ENCODE results near the gene LMNTD1. TPM values are rescaled to one million over a fixed set of nuclear protein-coding genes. Genes with fewer than 3 reads are reported as not detected.

LMNTD1 gene
- total and polyA plus RNA-seq, 9 donors, result 0.27 to 23.4 (median 0.46) TPM; not detected in 5

GRCh38 chr12:25496098-25496587 lies 56.9 kb downstream of the LMNTD1 start:
- 50 to 63% (median 59%) methylated on average over 5 of the region's 5 CpGs for whole genome bisulfite sequencing, 3 donors
- H3K27ac ChIP-seq, result no peak overlapping the region
- TF ChIP-seq POLR2A (IDR thresholded peaks at IDR 0.05) (no peak), EP300 (IDR thresholded peaks at IDR 0.05) (no peak), CTCF (IDR thresholded peaks at IDR 0.05) (no peak)
- no peaks in the 10 kb centered on the region for H3K36me3 ChIP-seq
- no peak for DNase-seq
- no peak overlapping the region for H3K4me3 ChIP-seq
- no peaks in the 10 kb centered on the region for H3K4me1 ChIP-seq (ENCODE audit: insufficient read depth)
- no peaks in the 10 kb centered on the region for H3K27me3 ChIP-seq
- no peaks in the 10 kb centered on the region for H3K9me3 ChIP-seq
- intact Hi-C loops (cut with DNase I), result no loop called here

DNA sequence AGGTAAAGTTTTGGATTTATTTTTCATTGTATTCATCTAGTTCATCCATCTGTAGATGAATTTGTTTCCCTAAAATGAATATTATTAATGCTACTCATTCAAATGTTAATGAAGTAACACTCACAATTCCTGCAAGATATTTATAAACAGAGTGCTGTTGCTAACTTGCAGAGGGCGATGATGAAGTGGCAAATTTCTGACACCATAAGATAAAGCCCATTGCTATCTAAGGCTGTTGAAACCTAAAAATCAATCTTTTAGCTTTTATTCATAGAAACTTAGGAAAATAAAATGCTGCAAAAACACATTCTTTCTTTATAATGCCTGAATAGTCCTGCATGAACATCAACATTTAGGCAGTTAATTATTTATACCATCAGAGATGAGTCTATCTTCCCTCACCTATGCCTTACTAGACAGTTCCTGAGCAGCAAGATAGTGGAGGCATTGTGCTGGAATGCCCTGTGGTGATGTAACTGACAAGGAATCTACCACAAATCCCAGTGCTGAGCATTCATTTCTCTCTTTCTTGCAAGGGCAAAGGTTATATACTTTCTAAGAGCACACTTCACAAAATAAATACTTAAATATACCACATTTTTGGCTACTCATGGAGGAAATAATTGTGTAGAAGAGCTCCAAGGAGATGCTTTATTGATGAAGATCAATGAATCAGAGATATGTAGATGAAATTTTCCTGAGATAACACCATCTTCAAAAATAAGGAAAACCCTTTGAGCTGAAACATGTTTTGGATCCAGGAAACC lies 57.6 kb downstream of the LMNTD1 start:
- intact Hi-C loops (cut with DNase I), result no loop called here
- TF ChIP-seq POLR2A (IDR thresholded peaks at IDR 0.05), result no peak
- no peak for TF ChIP-seq CTCF (IDR thresholded peaks at IDR 0.05)
- TF ChIP-seq EP300 (IDR thresholded peaks at IDR 0.05), result no peak
- 54 to 71% (median 57%) methylated on average over 1 of the region's 1 CpG for WGBS, 3 donors

DNA sequence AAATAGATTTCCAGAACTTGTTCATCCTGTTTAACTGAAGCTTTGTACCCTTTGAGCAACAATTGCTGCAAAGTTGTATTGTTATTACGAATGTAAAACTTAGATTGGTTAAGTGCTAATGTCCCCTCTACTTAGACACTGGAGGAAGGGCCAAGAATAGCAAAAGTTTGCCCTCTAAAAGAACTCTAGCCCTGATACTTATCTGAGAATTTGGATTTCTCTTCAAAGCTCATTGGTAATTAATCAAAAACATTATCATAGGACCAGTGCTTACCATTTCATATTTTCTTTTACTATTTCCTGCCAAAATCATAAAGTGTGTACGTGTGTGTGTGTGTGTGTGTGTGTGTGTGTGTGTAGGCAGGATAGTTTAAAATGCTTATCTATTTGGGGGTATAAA lies 58.2 kb downstream of the LMNTD1 start:
- 47 to 56% (median 56%) methylated on average over 2 of the region's 2 CpGs for WGBS, 3 donors

More for the DNA sequence above, 57.6 kb downstream of the LMNTD1 start:
- DNase-seq, result no peak
- Histone ChIP-seq H3K36me3 (no peaks in the 10 kb centered on the region), H3K9me3 (no peaks in the 10 kb centered on the region), H3K27me3 (no peaks in the 10 kb centered on the region), H3K27ac (no peak overlapping the region), H3K4me3 (no peak overlapping the region), H3K4me1 (ENCODE audit: insufficient read depth) (no peaks in the 10 kb centered on the region)

GRCh38 chr12:25493682-25494081 lies 59.4 kb downstream of the LMNTD1 start:
- no peaks in the 10 kb centered on the region for H3K36me3 ChIP-seq
- intact Hi-C loops (cut with DNase I), result no loop called here
- WGBS, 3 donors, result 68 to 75% (median 75%) methylated on average over 3 of the region's 3 CpGs
- no peaks in the 10 kb centered on the region for H3K27me3 ChIP-seq
- H3K4me3 ChIP-seq, result no peak overlapping the region
- TF ChIP-seq CTCF (IDR thresholded peaks at IDR 0.05) (no peak), EP300 (IDR thresholded peaks at IDR 0.05) (no peak), POLR2A (IDR thresholded peaks at IDR 0.05) (no peak)
- no peak overlapping the region for H3K27ac ChIP-seq
- no peaks in the 10 kb centered on the region for H3K4me1 ChIP-seq (ENCODE audit: insufficient read depth)
- H3K9me3 ChIP-seq, result no peaks in the 10 kb centered on the region
- DNase-seq, result no peak

More for the DNA sequence above, 58.2 kb downstream of the LMNTD1 start:
- intact Hi-C loops (cut with DNase I), result no loop called here
- TF ChIP-seq EP300 (IDR thresholded peaks at IDR 0.05), result no peak
- no peak for TF ChIP-seq POLR2A (IDR thresholded peaks at IDR 0.05)
- Histone ChIP-seq H3K27me3 (no peaks in the 10 kb centered on the region), H3K4me1 (ENCODE audit: insufficient read depth) (no peaks in the 10 kb centered on the region), H3K9me3 (no peaks in the 10 kb centered on the region), H3K36me3 (no peaks in the 10 kb centered on the region), H3K4me3 (no peak overlapping the region), H3K27ac (no peak overlapping the region)
- no peak for DNase-seq
